HG02885 (cell line): Measurements from ENCODE around the gene TBX21.
"Not testable (repeated sequence)": the region's sequence is repeated elsewhere in the genome, so short reads cannot be mapped to it uniquely, and the experiment has no call there.

Experiments used
- ATAC-seq: cut with Tn5 transposase; IDR thresholded peaks from one replicate; pipeline ENCODE4 v1.9.1; 2021; ENCODE audit warnings: mild to moderate bottlenecking; ENCODE audit not compliant: unreplicated experiment, poor library complexity

Gene TBX21

GRCh38 chr17:47751471-47751870 is 18.4 kb downstream of the TBX21 start:
- no peak for ATAC-seq

GRCh38 chr17:47757386-47757785 is 24.4 kb downstream of the TBX21 start:
- ATAC-seq, result no peak

- no peak for ATAC-seq
These were observed 27.5 kb downstream of the TBX21 start for GRCh38 chr17:47760409-47761140.

GRCh38 chr17:47762728-47763127 is 29.7 kb downstream of the TBX21 start:
- ATAC-seq, result no peak

- no peak for ATAC-seq
These were observed 31.0 kb downstream of the TBX21 start for GRCh38 chr17:47763913-47764582.

- not testable (repeated sequence) for ATAC-seq
These were observed 40.6 kb downstream of the TBX21 start for GRCh38 chr17:47773649-47774048.

- no peak for ATAC-seq
These were observed 41.3 kb downstream of the TBX21 start for GRCh38 chr17:47774331-47774730.

GRCh38 chr17:47774987-47775580 is 42.0 kb downstream of the TBX21 start:
- no peak for ATAC-seq

GRCh38 chr17:47776330-47777197 is 43.5 kb downstream of the TBX21 start:
- no peak for ATAC-seq

GRCh38 chr17:47778184-47778635 is 45.2 kb downstream of the TBX21 start:
- ATAC-seq, result no peak

GRCh38 chr17:47781397-47781796 is 48.4 kb downstream of the TBX21 start:
- no peak for ATAC-seq

- no peak for ATAC-seq
These were observed 52.6 kb downstream of the TBX21 start for GRCh38 chr17:47785538-47786123.

GRCh38 chr17:47789611-47790561 is 56.9 kb downstream of the TBX21 start:
- no peak for ATAC-seq

GRCh38 chr17:47791025-47791424 is 58.0 kb downstream of the TBX21 start:
- ATAC-seq, result no peak

GRCh38 chr17:47792457-47792856 is 59.4 kb downstream of the TBX21 start:
- no peak for ATAC-seq

GRCh38 chr17:47792979-47793378 is 59.9 kb downstream of the TBX21 start:
- ATAC-seq, result no peak
